ENCODE results near the gene CRCP. TPM values are rescaled to one million over a fixed set of nuclear protein-coding genes. Genes with fewer than 3 reads are reported as not detected.
"Not testable (repeated sequence)": the region's sequence is repeated elsewhere in the genome, so short reads cannot be mapped to it uniquely, and the experiment has no call there.

Gene CRCP
- total RNA-seq: 10 to 100 TPM; 25.5 to 25.9 TPM

- Mint-ChIP-seq H3K4me3 (peak within 1 kb of the TSS; percentile 99), H3K27me3 (no peaks in the 10 kb centered on the region), H3K27ac (peak within 1 kb of the TSS; percentile 97), H3K9me3 (no peaks in the 10 kb centered on the region), H3K36me3 (ENCODE audit: low read depth) (peaks cover 30% of the 10 kb centered on the region), H3K4me1 (ENCODE audit: low read depth) (peaks cover 44% of the 10 kb centered on the region)
- peak; percentile 87 for DNase-seq
- intact Hi-C loops (cut with micrococcal nuclease): no loop called here
- POLR2A ChIA-PET: interaction anchor here (0.6 to 1.5 kb wide), 5 partner anchors 10 to 378 kb away, joined by 3 to 7 read pairs (median 5); no protein-coding TSS in a partner anchor
- TF ChIP-seq, protein P1, sequence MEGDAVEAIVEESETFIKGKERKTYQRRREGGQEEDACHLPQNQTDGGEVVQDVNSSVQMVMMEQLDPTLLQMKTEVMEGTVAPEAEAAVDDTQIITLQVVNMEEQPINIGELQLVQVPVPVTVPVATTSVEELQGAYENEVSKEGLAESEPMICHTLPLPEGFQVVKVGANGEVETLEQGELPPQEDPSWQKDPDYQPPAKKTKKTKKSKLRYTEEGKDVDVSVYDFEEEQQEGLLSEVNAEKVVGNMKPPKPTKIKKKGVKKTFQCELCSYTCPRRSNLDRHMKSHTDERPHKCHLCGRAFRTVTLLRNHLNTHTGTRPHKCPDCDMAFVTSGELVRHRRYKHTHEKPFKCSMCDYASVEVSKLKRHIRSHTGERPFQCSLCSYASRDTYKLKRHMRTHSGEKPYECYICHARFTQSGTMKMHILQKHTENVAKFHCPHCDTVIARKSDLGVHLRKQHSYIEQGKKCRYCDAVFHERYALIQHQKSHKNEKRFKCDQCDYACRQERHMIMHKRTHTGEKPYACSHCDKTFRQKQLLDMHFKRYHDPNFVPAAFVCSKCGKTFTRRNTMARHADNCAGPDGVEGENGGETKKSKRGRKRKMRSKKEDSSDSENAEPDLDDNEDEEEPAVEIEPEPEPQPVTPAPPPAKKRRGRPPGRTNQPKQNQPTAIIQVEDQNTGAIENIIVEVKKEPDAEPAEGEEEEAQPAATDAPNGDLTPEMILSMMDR (IDR thresholded peaks at IDR 0.05): no peak
- ATAC-seq: peak; percentile 93
- CTCF ChIA-PET: interaction anchor here (1.2 to 1.5 kb wide), 2 partner anchors 40 to 299 kb away, joined by 3 to 5 read pairs; partner anchors contain the start of gene ASL
These were observed at the start of gene CRCP for GRCh38 chr7:66114743-66115649. Gene CRCP, plus strand, starts transcription at chr7:66114847. Its CDS starts 116 bp downstream, at chr7:66114963.

GRCh38 chr7:66069732-66070131 is 44.9 kb upstream of the CRCP start:
- intact Hi-C loops (cut with micrococcal nuclease): no loop called here
- TF ChIP-seq, protein P1 (IDR thresholded peaks at IDR 0.05): no peak
- no peaks in the 10 kb centered on the region for H3K27me3 Mint-ChIP-seq
- ChIA-PET POLR2A (no interaction called here), CTCF (no interaction called here)
- ATAC-seq (no peak), DNase-seq (no peak)
- H3K4me1 Mint-ChIP-seq (ENCODE audit: low read depth): no peaks in the 10 kb centered on the region
- no peaks in the 10 kb centered on the region for H3K9me3 Mint-ChIP-seq
- no peak overlapping the region for H3K4me3 Mint-ChIP-seq
- H3K27ac Mint-ChIP-seq: no peak overlapping the region
- H3K36me3 Mint-ChIP-seq (ENCODE audit: low read depth): no peaks in the 10 kb centered on the region

- DNase-seq (no peak), ATAC-seq (no peak)
- H3K27ac Mint-ChIP-seq: no peak overlapping the region
- H3K4me3 Mint-ChIP-seq: no peak overlapping the region
- H3K27me3 Mint-ChIP-seq: no peaks in the 10 kb centered on the region
- POLR2A ChIA-PET: no interaction called here
- H3K4me1 Mint-ChIP-seq (ENCODE audit: low read depth): peaks cover under 1% of the 10 kb centered on the region
- CTCF ChIA-PET: no interaction called here
- intact Hi-C loops (cut with micrococcal nuclease): no loop called here
- TF ChIP-seq, protein P1 (IDR thresholded peaks at IDR 0.05): no peak
- no peaks in the 10 kb centered on the region for H3K9me3 Mint-ChIP-seq
- no peaks in the 10 kb centered on the region for H3K36me3 Mint-ChIP-seq (ENCODE audit: low read depth)
These were observed 44.4 kb upstream of the CRCP start for GRCh38 chr7:66070222-66070621.

- H3K9me3 Mint-ChIP-seq; H3K27me3 Mint-ChIP-seq; H3K4me1 Mint-ChIP-seq (ENCODE audit: low read depth); H3K4me3 Mint-ChIP-seq; H3K27ac Mint-ChIP-seq; DNase-seq; intact Hi-C loops (cut with micrococcal nuclease); ATAC-seq; POLR2A ChIA-PET; H3K36me3 Mint-ChIP-seq (ENCODE audit: low read depth): not testable (repeated sequence)
- CTCF ChIA-PET: interaction anchor here (0.7 kb wide), 1 partner anchor 12 kb away, joined by 3 read pairs; no protein-coding TSS in a partner anchor
These were observed 42.4 kb upstream of the CRCP start for GRCh38 chr7:66072208-66072607.

GRCh38 chr7:66075590-66076461 is 38.8 kb upstream of the CRCP start, which contains the start of gene ASL:
Gene ASL, plus strand, starts transcription at chr7:66075819. Its CDS starts 263 bp downstream, at chr7:66076082.
- TF ChIP-seq, protein P1 (IDR thresholded peaks at IDR 0.05): peak; percentile 14
- no peaks in the 10 kb centered on the region for H3K9me3 Mint-ChIP-seq
- POLR2A ChIA-PET: interaction anchor here (1.1 kb wide), 1 partner anchor 129 kb away, joined by 3 read pairs; the partner anchor contains the start of gene TPST1
- no peaks in the 10 kb centered on the region for H3K27me3 Mint-ChIP-seq
- H3K4me1 Mint-ChIP-seq (ENCODE audit: low read depth): peaks cover 13% of the 10 kb centered on the region
- ATAC-seq: peak; percentile 99
- DNase-seq: peak; percentile 91
- H3K27ac Mint-ChIP-seq: peak within 1 kb of the TSS; percentile 42
- peaks cover 2% of the 10 kb centered on the region for H3K36me3 Mint-ChIP-seq (ENCODE audit: low read depth)
- CTCF ChIA-PET: interaction anchor here (0.7 to 1.0 kb wide), 3 partner anchors 8 to 40 kb away, joined by 3 read pairs; no protein-coding TSS in a partner anchor
- intact Hi-C loops (cut with micrococcal nuclease): no loop called here
- H3K4me3 Mint-ChIP-seq: peak within 1 kb of the TSS; percentile 79

Data from activated CD8-positive, alpha-beta T cell treated with anti-CD3 and anti-CD28 coated beads for 36 hours (primary cell).